ENCODE results near the gene PAXIP1. TPM values are rescaled to one million over a fixed set of nuclear protein-coding genes. Genes with fewer than 3 reads are reported as not detected.

The PAXIP1 gene
- total RNA-seq, 2 experiments from 2014 or later, result 16.9 to 18.0 TPM

GRCh38 chr7:154990964-154991540, 11.9 kb downstream of the PAXIP1 start:
- H3K4me3 Mint-ChIP-seq, result no peak overlapping the region
- H3K9me3 Mint-ChIP-seq, result no peaks in the 10 kb centered on the region
- intact Hi-C loops (cut with micrococcal nuclease), result no loop called here
- peaks cover 45% of the 10 kb centered on the region for H3K36me3 Mint-ChIP-seq (ENCODE audit: low read depth)
- no peaks in the 10 kb centered on the region for H3K4me1 Mint-ChIP-seq (ENCODE audit: low read depth)
- CTCF ChIA-PET, result interaction anchor here (0.8 to 0.9 kb wide), 2 partner anchors 17 to 39 kb away, joined by 3 to 4 read pairs; no protein-coding TSS in a partner anchor
- DNase-seq, result no peak
- H3K27ac Mint-ChIP-seq, result no peak overlapping the region
- no peaks in the 10 kb centered on the region for H3K27me3 Mint-ChIP-seq (ENCODE audit: low read depth)

GRCh38 chr7:154987571-154987970, 15.4 kb downstream of the PAXIP1 start:
- Mint-ChIP-seq H3K9me3 (no peaks in the 10 kb centered on the region), H3K4me3 (no peak overlapping the region), H3K36me3 (ENCODE audit: low read depth) (peaks cover 28% of the 10 kb centered on the region), H3K27ac (no peak overlapping the region), H3K27me3 (ENCODE audit: low read depth) (no peaks in the 10 kb centered on the region), H3K4me1 (ENCODE audit: low read depth) (no peaks in the 10 kb centered on the region)
- no peak for DNase-seq
- intact Hi-C loops (cut with micrococcal nuclease), result no loop called here
- CTCF ChIA-PET, result interaction anchor here (1.5 kb wide), 1 partner anchor 60 kb away, joined by 3 read pairs; no protein-coding TSS in a partner anchor

- H3K27me3 Mint-ChIP-seq (ENCODE audit: low read depth), result no peaks in the 10 kb centered on the region
- CTCF ChIA-PET, result interaction anchor here (1.5 kb wide), 1 partner anchor 59 kb away, joined by 3 read pairs; no protein-coding TSS in a partner anchor
- no peaks in the 10 kb centered on the region for H3K4me1 Mint-ChIP-seq (ENCODE audit: low read depth)
- H3K9me3 Mint-ChIP-seq, result no peaks in the 10 kb centered on the region
- no peak for DNase-seq
- H3K27ac Mint-ChIP-seq, result no peak overlapping the region
- intact Hi-C loops (cut with micrococcal nuclease), result no loop called here
- peaks cover 23% of the 10 kb centered on the region for H3K36me3 Mint-ChIP-seq (ENCODE audit: low read depth)
- no peak overlapping the region for H3K4me3 Mint-ChIP-seq
Observed at GRCh38 chr7:154986200-154986945, 16.6 kb downstream of the PAXIP1 start.

GRCh38 chr7:154985230-154985629, 17.7 kb downstream of the PAXIP1 start:
- H3K27me3 Mint-ChIP-seq (ENCODE audit: low read depth), result no peaks in the 10 kb centered on the region
- H3K27ac Mint-ChIP-seq, result no peak overlapping the region
- H3K9me3 Mint-ChIP-seq, result no peaks in the 10 kb centered on the region
- H3K36me3 Mint-ChIP-seq (ENCODE audit: low read depth), result peaks cover 19% of the 10 kb centered on the region
- H3K4me1 Mint-ChIP-seq (ENCODE audit: low read depth), result no peaks in the 10 kb centered on the region
- no peak for DNase-seq
- H3K4me3 Mint-ChIP-seq, result no peak overlapping the region
- CTCF ChIA-PET, result interaction anchor here (1.2 kb wide), 1 partner anchor 9 kb away, joined by 3 read pairs; no protein-coding TSS in a partner anchor
- intact Hi-C loops (cut with micrococcal nuclease), result no loop called here

GRCh38 chr7:154984601-154985188, 18.2 kb downstream of the PAXIP1 start:
- Mint-ChIP-seq H3K27ac (no peak overlapping the region), H3K4me1 (ENCODE audit: low read depth) (no peaks in the 10 kb centered on the region), H3K9me3 (no peaks in the 10 kb centered on the region), H3K27me3 (ENCODE audit: low read depth) (no peaks in the 10 kb centered on the region), H3K4me3 (no peak overlapping the region), H3K36me3 (ENCODE audit: low read depth) (peaks cover 20% of the 10 kb centered on the region)
- intact Hi-C loops (cut with micrococcal nuclease), result no loop called here
- CTCF ChIA-PET, result interaction anchor here (1.0 to 1.2 kb wide), 2 partner anchors 8 to 15 kb away, joined by 3 read pairs; no protein-coding TSS in a partner anchor
- DNase-seq, result no peak

- no peak overlapping the region for H3K4me3 Mint-ChIP-seq
- intact Hi-C loops (cut with micrococcal nuclease), result no loop called here
- CTCF ChIA-PET, result no interaction called here
- H3K4me1 Mint-ChIP-seq (ENCODE audit: low read depth), result peaks cover 15% of the 10 kb centered on the region
- no peaks in the 10 kb centered on the region for H3K9me3 Mint-ChIP-seq
- H3K27ac Mint-ChIP-seq, result no peak overlapping the region
- peaks cover 33% of the 10 kb centered on the region for H3K36me3 Mint-ChIP-seq (ENCODE audit: low read depth)
- no peaks in the 10 kb centered on the region for H3K27me3 Mint-ChIP-seq (ENCODE audit: low read depth)
- no peak for DNase-seq
Observed at GRCh38 chr7:154978017-154978416, 24.9 kb downstream of the PAXIP1 start.

GRCh38 chr7:154977250-154977649, 25.7 kb downstream of the PAXIP1 start:
- no peak for DNase-seq
- CTCF ChIA-PET, result interaction anchor here (1.3 kb wide), 1 partner anchor 7 kb away, joined by 3 read pairs; no protein-coding TSS in a partner anchor
- H3K4me1 Mint-ChIP-seq (ENCODE audit: low read depth), result peaks cover 15% of the 10 kb centered on the region
- H3K4me3 Mint-ChIP-seq, result no peak overlapping the region
- H3K27ac Mint-ChIP-seq, result no peak overlapping the region
- H3K36me3 Mint-ChIP-seq (ENCODE audit: low read depth), result peaks cover 35% of the 10 kb centered on the region
- intact Hi-C loops (cut with micrococcal nuclease), result no loop called here
- H3K27me3 Mint-ChIP-seq (ENCODE audit: low read depth), result no peaks in the 10 kb centered on the region
- H3K9me3 Mint-ChIP-seq, result no peaks in the 10 kb centered on the region

- Mint-ChIP-seq H3K4me3 (no peak overlapping the region), H3K27me3 (ENCODE audit: low read depth) (no peaks in the 10 kb centered on the region), H3K36me3 (ENCODE audit: low read depth) (peaks cover 35% of the 10 kb centered on the region), H3K9me3 (no peaks in the 10 kb centered on the region), H3K27ac (no peak overlapping the region), H3K4me1 (ENCODE audit: low read depth) (peaks cover 16% of the 10 kb centered on the region)
- intact Hi-C loops (cut with micrococcal nuclease), result no loop called here
- DNase-seq, result no peak
- CTCF ChIA-PET, result interaction anchor here (1.3 kb wide), 1 partner anchor 8 kb away, joined by 3 read pairs; no protein-coding TSS in a partner anchor
Observed at GRCh38 chr7:154976844-154977243, 26.1 kb downstream of the PAXIP1 start.

GRCh38 chr7:154975984-154976383, 26.9 kb downstream of the PAXIP1 start:
- Mint-ChIP-seq H3K4me1 (ENCODE audit: low read depth) (peaks cover 23% of the 10 kb centered on the region), H3K27ac (no peak overlapping the region), H3K4me3 (no peak overlapping the region), H3K9me3 (no peaks in the 10 kb centered on the region), H3K36me3 (ENCODE audit: low read depth) (peaks cover 39% of the 10 kb centered on the region), H3K27me3 (ENCODE audit: low read depth) (no peaks in the 10 kb centered on the region)
- no peak for DNase-seq
- intact Hi-C loops (cut with micrococcal nuclease), result no loop called here
- CTCF ChIA-PET, result interaction anchor here (1.3 kb wide), 1 partner anchor 9 kb away, joined by 3 read pairs; no protein-coding TSS in a partner anchor

- peaks cover 23% of the 10 kb centered on the region for H3K4me1 Mint-ChIP-seq (ENCODE audit: low read depth)
- peaks cover 45% of the 10 kb centered on the region for H3K36me3 Mint-ChIP-seq (ENCODE audit: low read depth)
- DNase-seq, result no peak
- no peak overlapping the region for H3K4me3 Mint-ChIP-seq
- no peak overlapping the region for H3K27ac Mint-ChIP-seq
- no peaks in the 10 kb centered on the region for H3K9me3 Mint-ChIP-seq
- CTCF ChIA-PET, result interaction anchor here (0.8 kb wide), 1 partner anchor 46 kb away, joined by 3 read pairs; no protein-coding TSS in a partner anchor
- intact Hi-C loops (cut with micrococcal nuclease), result no loop called here
- no peaks in the 10 kb centered on the region for H3K27me3 Mint-ChIP-seq (ENCODE audit: low read depth)
Observed at GRCh38 chr7:154973381-154973780, 29.5 kb downstream of the PAXIP1 start.

GRCh38 chr7:154968336-154969001, 34.5 kb downstream of the PAXIP1 start:
- Mint-ChIP-seq H3K36me3 (ENCODE audit: low read depth) (peaks cover 57% of the 10 kb centered on the region), H3K9me3 (no peaks in the 10 kb centered on the region), H3K27ac (no peak overlapping the region), H3K4me3 (no peak overlapping the region), H3K4me1 (ENCODE audit: low read depth) (peaks cover 10% of the 10 kb centered on the region), H3K27me3 (ENCODE audit: low read depth) (no peaks in the 10 kb centered on the region)
- no peak for DNase-seq
- intact Hi-C loops (cut with micrococcal nuclease), result no loop called here
- CTCF ChIA-PET, result interaction anchor here (1.0 kb wide), 1 partner anchor 55 kb away, joined by 3 read pairs; no protein-coding TSS in a partner anchor

GRCh38 chr7:154967401-154967955, 35.4 kb downstream of the PAXIP1 start:
- intact Hi-C loops (cut with micrococcal nuclease), result no loop called here

More at GRCh38 chr7:154967401-154967955, 35.4 kb downstream of the PAXIP1 start:
- Mint-ChIP-seq H3K4me1 (ENCODE audit: low read depth) (peaks cover 8% of the 10 kb centered on the region), H3K36me3 (ENCODE audit: low read depth) (peaks cover 50% of the 10 kb centered on the region), H3K27me3 (ENCODE audit: low read depth) (no peaks in the 10 kb centered on the region), H3K4me3 (no peak overlapping the region), H3K9me3 (no peaks in the 10 kb centered on the region), H3K27ac (no peak overlapping the region)
- DNase-seq, result no peak
- CTCF ChIA-PET, result no interaction called here
